Raji (cell line): ENCODE measurements around the gene SV2B.

ENCODE experiments used
- POLR2A ChIP-seq: IDR thresholded peaks from 2 replicates; pipeline ENCODE4 v1.6.1; 2011; ENCODE audit warnings: low read depth, low read length, control low read depth; ENCODE audit not compliant: insufficient read depth

SV2B gene

GRCh38 chr15:91348752-91349500 is 248.9 kb downstream of the SV2B start:
- no peak for TF ChIP-seq POLR2A
